Activated CD4-positive, alpha-beta memory T cell treated with anti-CD3 and anti-CD28 coated beads for 36 hours (primary cell): ENCODE data around the gene SLC25A22. TPM values are rescaled to one million over a fixed set of nuclear protein-coding genes. Genes with fewer than 3 reads are reported as not detected.

ENCODE experiments used
- CTCF ChIA-PET: fragments of 350-600 bp; sonication (Branson Sonifier 250); formaldehyde crosslinking; loops from one replicate; lab custom pipeline; 2021; ENCODE audit warnings: antibody characterized with exemption, inconsistent platforms; lab: Charles Lee
- POLR2A ChIA-PET: fragments of 350-600 bp; sonication (Branson Sonifier 250); formaldehyde crosslinking; loops from one replicate; lab custom pipeline; 2021; ENCODE audit warnings: antibody characterized with exemption; lab: Charles Lee
- DNase-seq: peaks from one replicate; pipeline ENCODE4 v3.0.0-alpha.2; 2020
- H3K27ac Mint-ChIP-seq: one replicate; pipeline ENCODE4 v1.8.0; 2021; ENCODE audit warnings: mixed read lengths
- H3K27me3 Mint-ChIP-seq: one replicate; pipeline ENCODE4 v1.8.0; 2021; ENCODE audit warnings: mixed read lengths
- H3K36me3 Mint-ChIP-seq: one replicate; pipeline ENCODE4 v1.8.0; 2021; ENCODE audit warnings: mixed read lengths
- H3K4me1 Mint-ChIP-seq: one replicate; pipeline ENCODE4 v1.8.0; 2021; ENCODE audit warnings: low read depth, mixed read lengths
- H3K4me3 Mint-ChIP-seq: one replicate; pipeline ENCODE4 v1.8.0; 2021; ENCODE audit warnings: mild to moderate bottlenecking, mixed read lengths
- H3K9me3 Mint-ChIP-seq: one replicate; pipeline ENCODE4 v1.8.0; 2021; ENCODE audit warnings: mixed read lengths
- intact Hi-C: fragments of 100-400 bp; cut with micrococcal nuclease; formaldehyde crosslinking; loops from one replicate; pipeline ENCODE4 v1.15.1; 2023
- total RNA-seq, 2 experiments: library from RNA; stranded (reverse); gene quantifications; one replicate each; pipeline ENCODE4 v1.2.3, GENCODE V29; 2021

The SLC25A22 gene
- total RNA-seq, 2 experiments from 2014 or later: 28.4 to 32.2 TPM

GRCh38 chr11:778976-779954 lies 18.8 kb downstream of the SLC25A22 start:
- Mint-ChIP-seq H3K9me3 (no peaks in the 10 kb centered on the region), H3K4me1 (peaks cover 20% of the 10 kb centered on the region)

GRCh38 chr11:777288-778255 lies 20.5 kb downstream of the SLC25A22 start, which contains the start of gene GATD1:
Gene GATD1, minus strand, starts transcription at chr11:777487. Its CDS starts 25 bp downstream, at chr11:777462.
- ChIA-PET POLR2A (interaction anchor here (0.8 to 2.1 kb wide), 5 partner anchors 12 to 65 kb away, joined by 3 to 9 read pairs (median 4); partner anchors contain the start of genes CEND1, RPLP2 and TSPAN4), CTCF (interaction anchor here (0.9 to 2.2 kb wide), 3 partner anchors 19 to 56 kb away, joined by 4 to 5 read pairs (median 4); no protein-coding TSS in a partner anchor)
- intact Hi-C loops: loop anchor here (2.0 kb wide), 1 partner anchor 19 kb away; no protein-coding TSS in a partner anchor
- Mint-ChIP-seq H3K27ac (peak within 1 kb of the TSS; percentile 70), H3K36me3 (peaks cover 2% of the 10 kb centered on the region), H3K4me1 (peaks cover 21% of the 10 kb centered on the region), H3K9me3 (no peaks in the 10 kb centered on the region), H3K4me3 (peak within 1 kb of the TSS; percentile 85), H3K27me3 (no peaks in the 10 kb centered on the region)
- peak; percentile 95 for DNase-seq

More at GRCh38 chr11:778976-779954, 18.8 kb downstream of the SLC25A22 start:
- peak overlapping the region; percentile 9 for H3K4me3 Mint-ChIP-seq
- intact Hi-C loops: no loop called here
- ChIA-PET POLR2A (no interaction called here), CTCF (no interaction called here)
- DNase-seq: no peak
- H3K27ac Mint-ChIP-seq: no peak overlapping the region
- H3K27me3 Mint-ChIP-seq: no peaks in the 10 kb centered on the region
- H3K36me3 Mint-ChIP-seq: peaks cover 5% of the 10 kb centered on the region

GRCh38 chr11:776561-777287 lies 21.4 kb downstream of the SLC25A22 start:
- POLR2A ChIA-PET: interaction anchor here (0.7 to 2.1 kb wide), 7 partner anchors 14 to 86 kb away, joined by 3 to 9 read pairs (median 3); partner anchors contain the start of genes CEND1, RPLP2, TALDO1 and TSPAN4
- Mint-ChIP-seq H3K36me3 (peaks cover 2% of the 10 kb centered on the region), H3K27me3 (no peaks in the 10 kb centered on the region), H3K4me3 (peak overlapping the region; percentile 85), H3K9me3 (no peaks in the 10 kb centered on the region), H3K4me1 (peaks cover 21% of the 10 kb centered on the region), H3K27ac (peak overlapping the region; percentile 70)
- CTCF ChIA-PET: interaction anchor here (0.9 to 2.2 kb wide), 3 partner anchors 11 to 55 kb away, joined by 4 to 5 read pairs (median 4); no protein-coding TSS in a partner anchor
- peak; percentile 29 for DNase-seq
- intact Hi-C loops: loop anchor here (2.0 kb wide), 1 partner anchor 20 kb away; no protein-coding TSS in a partner anchor

- Mint-ChIP-seq H3K36me3 (peaks cover 2% of the 10 kb centered on the region), H3K4me3 (peak overlapping the region; percentile 85), H3K27me3 (no peaks in the 10 kb centered on the region), H3K27ac (peak overlapping the region; percentile 70), H3K9me3 (no peaks in the 10 kb centered on the region), H3K4me1 (peaks cover 21% of the 10 kb centered on the region)
- DNase-seq: no peak
- intact Hi-C loops: loop anchor here (2.0 kb wide), 1 partner anchor 21 kb away; no protein-coding TSS in a partner anchor
- CTCF ChIA-PET: interaction anchor here (0.9 to 2.2 kb wide), 3 partner anchors 10 to 54 kb away, joined by 4 to 5 read pairs (median 4); no protein-coding TSS in a partner anchor
- POLR2A ChIA-PET: interaction anchor here (0.7 to 2.1 kb wide), 6 partner anchors 14 to 85 kb away, joined by 3 to 9 read pairs (median 3); partner anchors contain the start of genes CEND1, RPLP2 and TALDO1
Measured at GRCh38 chr11:776263-776560, 21.9 kb downstream of the SLC25A22 start.

- ChIA-PET POLR2A (interaction anchor here (0.6 to 2.1 kb wide), 4 partner anchors 11 to 36 kb away, joined by 3 to 9 read pairs (median 4); no protein-coding TSS in a partner anchor), CTCF (interaction anchor here (1.1 kb wide), 1 partner anchor 52 kb away, joined by 3 read pairs; no protein-coding TSS in a partner anchor)
- DNase-seq: no peak
- Mint-ChIP-seq H3K9me3 (no peaks in the 10 kb centered on the region), H3K36me3 (peaks cover 10% of the 10 kb centered on the region), H3K4me3 (peak overlapping the region; percentile 62), H3K27me3 (no peaks in the 10 kb centered on the region), H3K27ac (no peak overlapping the region), H3K4me1 (peaks cover 19% of the 10 kb centered on the region)
- intact Hi-C loops: no loop called here
Measured at GRCh38 chr11:774873-775592, 23.0 kb downstream of the SLC25A22 start.

- ChIA-PET CTCF (no interaction called here), POLR2A (no interaction called here)
- peaks cover 12% of the 10 kb centered on the region for H3K4me1 Mint-ChIP-seq
- H3K4me3 Mint-ChIP-seq: no peak overlapping the region
- H3K36me3 Mint-ChIP-seq: peaks cover 10% of the 10 kb centered on the region
- no peaks in the 10 kb centered on the region for H3K9me3 Mint-ChIP-seq
- no peak overlapping the region for H3K27ac Mint-ChIP-seq
- no peaks in the 10 kb centered on the region for H3K27me3 Mint-ChIP-seq
- no peak for DNase-seq
- intact Hi-C loops: no loop called here
Measured at GRCh38 chr11:773830-774229, 24.3 kb downstream of the SLC25A22 start.

- POLR2A ChIA-PET: no interaction called here
Measured at GRCh38 chr11:773425-773824, 24.7 kb downstream of the SLC25A22 start.

GRCh38 chr11:772429-773390 lies 25.4 kb downstream of the SLC25A22 start:
- CTCF ChIA-PET: interaction anchor here (0.6 kb wide), 1 partner anchor 14 kb away, joined by 3 read pairs; no protein-coding TSS in a partner anchor
- POLR2A ChIA-PET: no interaction called here
- DNase-seq: no peak
- Mint-ChIP-seq H3K27me3 (no peaks in the 10 kb centered on the region), H3K36me3 (peaks cover 10% of the 10 kb centered on the region), H3K9me3 (no peaks in the 10 kb centered on the region), H3K4me3 (no peak overlapping the region), H3K4me1 (peaks cover 11% of the 10 kb centered on the region), H3K27ac (no peak overlapping the region)
- intact Hi-C loops: no loop called here

More at GRCh38 chr11:773425-773824, 24.7 kb downstream of the SLC25A22 start:
- H3K27me3 Mint-ChIP-seq: no peaks in the 10 kb centered on the region
- H3K4me1 Mint-ChIP-seq: peaks cover 11% of the 10 kb centered on the region
- no peak for DNase-seq
- H3K9me3 Mint-ChIP-seq: no peaks in the 10 kb centered on the region
- H3K4me3 Mint-ChIP-seq: no peak overlapping the region
- peaks cover 10% of the 10 kb centered on the region for H3K36me3 Mint-ChIP-seq
- H3K27ac Mint-ChIP-seq: no peak overlapping the region
- CTCF ChIA-PET: no interaction called here
- intact Hi-C loops: no loop called here

GRCh38 chr11:771617-772204 lies 26.4 kb downstream of the SLC25A22 start:
- Mint-ChIP-seq H3K9me3 (no peaks in the 10 kb centered on the region), H3K27ac (no peak overlapping the region), H3K27me3 (no peaks in the 10 kb centered on the region), H3K4me1 (peaks cover 16% of the 10 kb centered on the region), H3K4me3 (no peak overlapping the region), H3K36me3 (peaks cover 13% of the 10 kb centered on the region)
- ChIA-PET POLR2A (no interaction called here), CTCF (no interaction called here)
- intact Hi-C loops: no loop called here
- no peak for DNase-seq
